ENCODE data around the gene TP73.

TP73 gene

GRCh38 chr1:3783651-3784474 is 131.5 kb downstream of the TP73 start:
- no peak for DNase-seq (ENCODE audit: low read depth)

- no peak for DNase-seq (ENCODE audit: low read depth)
Observed at GRCh38 chr1:3785045-3785444, 132.7 kb downstream of the TP73 start.

- DNase-seq (ENCODE audit: low read depth): no peak
Observed at GRCh38 chr1:3785456-3786157, 133.3 kb downstream of the TP73 start.

All from EH (cell line).